GM19240 (cell line): ENCODE measurements around the gene MAD2L1BP.
"Not testable (repeated sequence)": the region's sequence is repeated elsewhere in the genome, so short reads cannot be mapped to it uniquely, and the experiment has no call there.

ENCODE experiments used
- DNase-seq: peaks from one replicate; pipeline ENCODE4 v3.0.0; 2011; ENCODE audit warnings: low spot score; ENCODE audit not compliant: insufficient read length

The MAD2L1BP gene

GRCh38 chr6:43635387-43636307 lies at the start of gene MAD2L1BP:
MAD2L1BP (plus strand) TSS chr6:43635840; CDS start chr6:43635876, 36 bp downstream.
- peak; percentile 64 for DNase-seq

- DNase-seq = no peak
Observed at GRCh38 chr6:43588194-43588593, 47.4 kb upstream of the MAD2L1BP start.

GRCh38 chr6:43589564-43589963 lies 46.1 kb upstream of the MAD2L1BP start:
- DNase-seq = not testable (repeated sequence)

- no peak for DNase-seq
Observed at GRCh38 chr6:43593938-43594337, 41.7 kb upstream of the MAD2L1BP start.

GRCh38 chr6:43600595-43600994 lies 35.0 kb upstream of the MAD2L1BP start:
- DNase-seq = no peak

- DNase-seq = no peak
Observed at GRCh38 chr6:43604174-43604573, 31.5 kb upstream of the MAD2L1BP start.

GRCh38 chr6:43606019-43606418 lies 29.6 kb upstream of the MAD2L1BP start:
- no peak for DNase-seq

GRCh38 chr6:43608310-43608763 lies 27.3 kb upstream of the MAD2L1BP start:
- no peak for DNase-seq

- no peak for DNase-seq
Observed at GRCh38 chr6:43608807-43609206, 26.8 kb upstream of the MAD2L1BP start.

GRCh38 chr6:43609402-43609801 lies 26.2 kb upstream of the MAD2L1BP start:
- DNase-seq = no peak

- no peak for DNase-seq
Observed at GRCh38 chr6:43610431-43610830, 25.2 kb upstream of the MAD2L1BP start.

- DNase-seq = no peak
Observed at GRCh38 chr6:43613721-43614395, 21.8 kb upstream of the MAD2L1BP start.

GRCh38 chr6:43614396-43614730 lies 21.3 kb upstream of the MAD2L1BP start:
- no peak for DNase-seq

GRCh38 chr6:43616725-43617472 lies 18.7 kb upstream of the MAD2L1BP start:
- no peak for DNase-seq

GRCh38 chr6:43621078-43621835 lies 14.4 kb upstream of the MAD2L1BP start:
- no peak for DNase-seq

- no peak for DNase-seq
Observed at GRCh38 chr6:43621836-43622180, 13.8 kb upstream of the MAD2L1BP start.

- DNase-seq = no peak
Observed at GRCh38 chr6:43622541-43622940, 13.1 kb upstream of the MAD2L1BP start.

- DNase-seq = no peak
Observed at GRCh38 chr6:43623880-43624785, 11.5 kb upstream of the MAD2L1BP start.

GRCh38 chr6:43624786-43625288 lies 10.8 kb upstream of the MAD2L1BP start:
- DNase-seq = no peak

- no peak for DNase-seq
Observed at GRCh38 chr6:43625393-43625992, 10.1 kb upstream of the MAD2L1BP start.
